Esophagus squamous epithelium (tissue), 4 donors: ENCODE data around the gene IL1R2.

ENCODE experiments used
- CTCF ChIP-seq, 6 experiments: fragments of 450-650 bp in 4 of 6; fragments of 200-600 bp in 2 of 6; sonication (generic) in 2 of 6; IDR thresholded peaks; one replicate each; pipeline ENCODE4 v1.5.1; 2016 to 2019; ENCODE audit warnings: antibody characterized with exemption in 6 of 6, mild to moderate bottlenecking in 4 of 6, moderate library complexity in 4 of 6
- POLR2A ChIP-seq, 4 donors: fragments of 450-650 bp; IDR thresholded peaks; one replicate each; pipeline ENCODE4 v1.6.1; 2017; ENCODE audit warnings: antibody characterized with exemption in 4 of 4, mild to moderate bottlenecking in 4 of 4, moderate library complexity in 3 of 4

DNA sequence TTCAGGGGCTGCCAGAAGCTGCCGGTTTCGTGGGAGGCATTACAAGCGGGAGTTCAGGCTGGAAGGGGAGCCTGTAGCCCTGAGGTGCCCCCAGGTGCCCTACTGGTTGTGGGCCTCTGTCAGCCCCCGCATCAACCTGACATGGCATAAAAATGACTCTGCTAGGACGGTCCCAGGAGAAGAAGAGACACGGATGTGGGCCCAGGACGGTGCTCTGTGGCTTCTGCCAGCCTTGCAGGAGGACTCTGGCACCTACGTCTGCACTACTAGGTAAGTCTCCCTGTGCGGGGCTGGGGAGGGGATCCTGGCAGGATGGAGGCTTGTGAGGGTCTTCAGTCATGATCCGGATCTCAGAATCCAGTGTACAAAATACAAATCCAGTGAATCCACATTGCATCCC is 17.8 kb downstream of the IL1R2 start:
- TF ChIP-seq CTCF (IDR thresholded peaks at IDR 0.05) (no peak), POLR2A (IDR thresholded peaks at IDR 0.05) (no peak)
